IMR-90 (cell line): ENCODE measurements around the gene GARIN5A. TPM values are rescaled to one million over a fixed set of nuclear protein-coding genes. Genes with fewer than 3 reads are reported as not detected.

ENCODE experiments used
- CHD1 ChIP-seq: IDR thresholded peaks from 2 replicates; pipeline ENCODE4 v1.6.1; 2012; ENCODE audit warnings: low read depth, low read length, improper control_type of control experiment
- MAFK ChIP-seq: IDR thresholded peaks from 2 replicates; pipeline ENCODE4 v1.6.1; 2012; ENCODE audit warnings: low read depth, low read length, improper control_type of control experiment
- MXI1 ChIP-seq: IDR thresholded peaks from 2 replicates; pipeline ENCODE4 v1.6.1; 2012; ENCODE audit warnings: low read depth, mild to moderate bottlenecking, low read length, moderate library complexity, borderline replicate concordance
- NFE2L2 ChIP-seq: fragments of 150-350 bp; IDR thresholded peaks from 2 replicates; pipeline ENCODE4 v1.6.1; 2016; ENCODE audit warnings: low read depth, mild to moderate bottlenecking, low read length
- polyA plus RNA-seq, 3 experiments: library from polyadenylated mRNA; depleted of rRNA; stranded (reverse); fragments of >200 nt; gene quantifications; 2 replicates each; pipeline ENCODE4 v1.2.3, GENCODE V29; 2012; ENCODE audit warnings: low replicate concordance in 1 of 3
- total RNA-seq: library from RNA; depleted of rRNA; stranded (reverse); fragments of >200 nt; gene quantifications from 2 replicates; pipeline ENCODE4 v1.2.3, GENCODE V29; 2012
- TF ChIP-seq, protein P1 (sequence below): conservative IDR thresholded peaks from 2 replicates; pipeline ENCODE4 v1.5.1; 2012; ENCODE audit warnings: mild to moderate bottlenecking, low read depth, low read length, improper control_type of control experiment

The GARIN5A gene
- total and polyA plus RNA-seq, 2 of the 4 experiments (the other 2 are of a cell fraction) = 0.53 TPM; not detected in 1

DNA sequence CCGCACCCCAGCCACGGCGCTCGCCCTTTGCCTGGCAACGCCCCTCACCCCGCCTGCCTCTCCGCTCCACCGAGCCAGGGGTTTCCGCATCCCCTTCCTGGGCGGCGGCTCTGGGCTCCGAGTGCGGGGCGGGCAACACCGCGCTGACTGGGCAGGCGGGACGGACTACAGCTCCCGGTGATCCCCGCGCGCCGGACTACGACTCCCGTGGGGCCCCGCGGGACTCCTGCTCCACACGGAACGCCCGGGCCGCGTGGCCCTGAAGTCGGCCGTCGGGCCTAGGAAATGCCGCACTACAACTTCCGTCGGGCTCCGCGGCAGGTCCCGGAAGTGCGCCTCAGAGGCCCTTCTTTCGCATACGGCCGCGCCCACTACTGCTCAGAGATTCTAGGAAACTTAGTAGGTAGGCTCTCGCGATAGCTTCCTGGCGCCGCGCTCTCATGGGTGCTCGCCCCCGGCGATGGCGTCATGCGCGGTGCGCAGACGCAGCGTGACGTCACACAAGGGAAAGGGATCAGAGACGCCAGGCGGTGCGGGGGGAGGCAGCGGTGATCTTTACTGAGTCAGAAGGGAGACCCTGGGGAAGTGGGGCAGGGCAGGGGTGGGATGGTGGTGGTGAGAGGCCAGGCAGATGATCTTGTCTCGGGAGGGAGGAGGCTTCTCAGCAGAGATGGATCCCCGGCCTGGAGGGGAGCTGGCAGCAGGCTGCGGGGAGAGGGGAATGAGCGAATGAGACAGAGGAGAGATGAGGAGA lies 34.6 kb upstream of the GARIN5A start, which contains the start of gene JOSD2 (continued):
- TF ChIP-seq MXI1 (peak; percentile 72), NFE2L2 (no peak), CHD1 (no peak), MAFK (peak; percentile 25)
- TF ChIP-seq, protein P1, sequence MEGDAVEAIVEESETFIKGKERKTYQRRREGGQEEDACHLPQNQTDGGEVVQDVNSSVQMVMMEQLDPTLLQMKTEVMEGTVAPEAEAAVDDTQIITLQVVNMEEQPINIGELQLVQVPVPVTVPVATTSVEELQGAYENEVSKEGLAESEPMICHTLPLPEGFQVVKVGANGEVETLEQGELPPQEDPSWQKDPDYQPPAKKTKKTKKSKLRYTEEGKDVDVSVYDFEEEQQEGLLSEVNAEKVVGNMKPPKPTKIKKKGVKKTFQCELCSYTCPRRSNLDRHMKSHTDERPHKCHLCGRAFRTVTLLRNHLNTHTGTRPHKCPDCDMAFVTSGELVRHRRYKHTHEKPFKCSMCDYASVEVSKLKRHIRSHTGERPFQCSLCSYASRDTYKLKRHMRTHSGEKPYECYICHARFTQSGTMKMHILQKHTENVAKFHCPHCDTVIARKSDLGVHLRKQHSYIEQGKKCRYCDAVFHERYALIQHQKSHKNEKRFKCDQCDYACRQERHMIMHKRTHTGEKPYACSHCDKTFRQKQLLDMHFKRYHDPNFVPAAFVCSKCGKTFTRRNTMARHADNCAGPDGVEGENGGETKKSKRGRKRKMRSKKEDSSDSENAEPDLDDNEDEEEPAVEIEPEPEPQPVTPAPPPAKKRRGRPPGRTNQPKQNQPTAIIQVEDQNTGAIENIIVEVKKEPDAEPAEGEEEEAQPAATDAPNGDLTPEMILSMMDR = no peak
